Measurements from ENCODE around the gene LDLRAD4. TPM values are rescaled to one million over a fixed set of nuclear protein-coding genes. Genes with fewer than 3 reads are reported as not detected.

The LDLRAD4 gene
- total and polyA plus RNA-seq, 11 donors = 10.4 to 44.0 (median 29.6) TPM

DNA sequence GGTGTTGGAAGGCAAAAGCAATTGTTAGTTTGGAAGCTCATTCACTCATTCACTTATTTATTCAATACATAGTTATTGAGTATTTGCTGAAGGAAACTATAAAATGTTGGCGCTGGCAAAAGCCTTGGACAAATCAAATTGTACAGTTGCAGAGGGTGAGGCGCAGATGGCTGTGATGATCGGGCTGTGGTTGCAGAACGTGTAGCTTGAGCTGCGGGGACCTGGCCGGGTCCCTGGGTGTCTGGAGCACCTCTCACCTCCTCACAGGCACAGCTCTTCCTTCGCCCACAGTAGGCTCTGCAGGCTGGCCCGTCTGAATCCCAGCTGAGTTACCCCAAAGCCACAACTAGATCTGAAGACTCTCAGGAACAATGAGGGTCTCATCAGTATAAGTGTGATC, 72.7 kb downstream of the LDLRAD4 start:
- no peaks in the 10 kb centered on the region for H3K9me3 ChIP-seq
- no peaks in the 10 kb centered on the region for H3K27me3 ChIP-seq
- ATAC-seq (no peak), DNase-seq (no peak)
- peaks cover 0 to 30% (median 12%) of the 10 kb centered on the region in 12 donors for H3K4me1 ChIP-seq
- WGBS, 4 donors = 92 to 100% (median 97%) methylated on average over 8 of the region's 8 CpGs
- H3K4me3 ChIP-seq = no peak overlapping the region
- TF ChIP-seq POLR2A (IDR thresholded peaks at IDR 0.05) = no peak
- TF ChIP-seq, protein P1, sequence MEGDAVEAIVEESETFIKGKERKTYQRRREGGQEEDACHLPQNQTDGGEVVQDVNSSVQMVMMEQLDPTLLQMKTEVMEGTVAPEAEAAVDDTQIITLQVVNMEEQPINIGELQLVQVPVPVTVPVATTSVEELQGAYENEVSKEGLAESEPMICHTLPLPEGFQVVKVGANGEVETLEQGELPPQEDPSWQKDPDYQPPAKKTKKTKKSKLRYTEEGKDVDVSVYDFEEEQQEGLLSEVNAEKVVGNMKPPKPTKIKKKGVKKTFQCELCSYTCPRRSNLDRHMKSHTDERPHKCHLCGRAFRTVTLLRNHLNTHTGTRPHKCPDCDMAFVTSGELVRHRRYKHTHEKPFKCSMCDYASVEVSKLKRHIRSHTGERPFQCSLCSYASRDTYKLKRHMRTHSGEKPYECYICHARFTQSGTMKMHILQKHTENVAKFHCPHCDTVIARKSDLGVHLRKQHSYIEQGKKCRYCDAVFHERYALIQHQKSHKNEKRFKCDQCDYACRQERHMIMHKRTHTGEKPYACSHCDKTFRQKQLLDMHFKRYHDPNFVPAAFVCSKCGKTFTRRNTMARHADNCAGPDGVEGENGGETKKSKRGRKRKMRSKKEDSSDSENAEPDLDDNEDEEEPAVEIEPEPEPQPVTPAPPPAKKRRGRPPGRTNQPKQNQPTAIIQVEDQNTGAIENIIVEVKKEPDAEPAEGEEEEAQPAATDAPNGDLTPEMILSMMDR (IDR thresholded peaks at IDR 0.05) = no peak
- no peak overlapping the region for H3K27ac ChIP-seq
- peaks cover 0 to 4% (median 0%) of the 10 kb centered on the region in 9 donors for H3K36me3 ChIP-seq
- intact Hi-C loops (cut with DNase I) = loop anchor here in 1 of 10 donors (10.0 kb wide), 1 partner anchor 234 kb away; no protein-coding TSS in a partner anchor

DNA sequence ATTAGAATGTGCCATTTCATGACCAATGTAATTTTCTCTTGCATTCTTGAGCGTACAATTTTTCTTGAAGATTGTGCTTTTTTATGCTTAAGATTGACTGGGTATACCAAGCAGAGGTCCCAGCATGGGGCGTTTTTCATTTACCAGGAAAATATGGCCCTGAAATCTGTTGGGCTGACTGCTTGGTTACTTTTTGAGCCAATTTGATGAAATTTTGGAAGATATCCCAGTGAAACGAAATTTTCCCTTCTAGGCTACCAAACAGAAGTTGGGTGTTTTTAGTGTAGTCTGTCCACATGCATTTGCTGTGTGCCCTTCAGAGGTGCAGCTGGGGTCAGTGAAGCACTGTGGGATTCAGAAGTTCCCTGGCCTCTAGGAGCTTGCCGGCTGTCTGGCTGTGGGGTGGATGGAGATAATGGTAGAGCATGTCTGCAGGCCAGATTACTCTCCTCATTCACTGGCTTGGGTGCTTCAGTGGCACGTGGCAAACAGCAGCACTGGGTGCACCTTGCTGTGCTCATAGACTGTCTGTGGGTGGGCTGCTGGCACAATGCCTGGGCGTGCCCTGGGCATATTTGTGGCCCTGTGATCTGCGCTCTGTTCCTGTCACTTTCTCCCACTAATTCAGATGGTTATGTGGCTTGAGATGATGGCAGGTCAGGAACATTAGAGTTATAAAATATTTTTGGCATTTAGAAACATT, 73.3 kb downstream of the LDLRAD4 start:
- intact Hi-C loops (cut with DNase I) = loop anchor here in 1 of 10 donors (10.0 kb wide), 1 partner anchor 233 kb away; no protein-coding TSS in a partner anchor
- ATAC-seq = no peak
- Histone ChIP-seq H3K4me1 (peaks cover 0 to 30% (median 12%) of the 10 kb centered on the region in 12 donors), H3K4me3 (no peak overlapping the region), H3K9me3 (no peaks in the 10 kb centered on the region), H3K27ac (no peak overlapping the region), H3K36me3 (peaks cover 0 to 4% (median 0%) of the 10 kb centered on the region in 9 donors), H3K27me3 (no peaks in the 10 kb centered on the region)
- no peak for TF ChIP-seq POLR2A (IDR thresholded peaks at IDR 0.05)
- TF ChIP-seq, protein P1 (IDR thresholded peaks at IDR 0.05) = no peak
- no peak for DNase-seq
- WGBS, 4 donors = 72 to 87% (median 80%) methylated on average over 5 to 7 of the region's 7 CpGs

GRCh38 chr18:13292736-13293135, 74.2 kb downstream of the LDLRAD4 start:
- ATAC-seq = no peak
- Histone ChIP-seq H3K9me3 (no peaks in the 10 kb centered on the region), H3K36me3 (peaks cover 0 to 4% (median 0%) of the 10 kb centered on the region in 9 donors), H3K27me3 (no peaks in the 10 kb centered on the region), H3K27ac (no peak overlapping the region), H3K4me3 (no peak overlapping the region), H3K4me1 (peaks cover 0 to 30% (median 12%) of the 10 kb centered on the region in 12 donors)
- intact Hi-C loops (cut with DNase I) = loop anchor here in 1 of 10 donors (10.0 kb wide), 1 partner anchor 232 kb away; no protein-coding TSS in a partner anchor
- 88 to 95% (median 93%) methylated on average over 12 of the region's 12 CpGs for WGBS, 4 donors
- TF ChIP-seq POLR2A (IDR thresholded peaks at IDR 0.05) = no peak
- TF ChIP-seq, protein P1 (IDR thresholded peaks at IDR 0.05) = no peak
- no peak for DNase-seq

- Histone ChIP-seq H3K36me3 (peaks cover 0 to 4% (median 0%) of the 10 kb centered on the region in 9 donors), H3K27me3 (no peaks in the 10 kb centered on the region), H3K4me1 (peaks cover 0 to 23% (median 8%) of the 10 kb centered on the region in 12 donors), H3K27ac (no peak overlapping the region), H3K4me3 (no peak overlapping the region), H3K9me3 (no peaks in the 10 kb centered on the region)
- DNase-seq (no peak), ATAC-seq (no peak)
- 79 to 88% (median 83%) methylated on average over 14 of the region's 14 CpGs for WGBS, 4 donors
- TF ChIP-seq, protein P1 (IDR thresholded peaks at IDR 0.05) = no peak
- TF ChIP-seq POLR2A (IDR thresholded peaks at IDR 0.05) = no peak
- intact Hi-C loops (cut with DNase I) = loop anchor here in 1 of 10 donors (10.0 kb wide), 1 partner anchor 230 kb away; no protein-coding TSS in a partner anchor
These were observed 75.7 kb downstream of the LDLRAD4 start for GRCh38 chr18:13294309-13294708.
